KMS-11 (cell line): ENCODE data around the gene GPR146.

Experiments
- H2AFZ ChIP-seq: fragments of 200-600 bp; sonication (generic); 2 replicates; pipeline ENCODE4 v1.6.1; 2016; ENCODE audit warnings: antibody characterized with exemption, mixed run types, low read depth
- H3K27ac ChIP-seq: fragments of 200-600 bp; sonication (generic); 2 replicates; pipeline ENCODE4 v1.6.1; 2016; ENCODE audit warnings: mild to moderate bottlenecking, mixed run types
- H3K27me3 ChIP-seq: fragments of 200-600 bp; sonication (generic); 2 replicates; pipeline ENCODE4 v1.6.1; 2017; ENCODE audit warnings: mild to moderate bottlenecking, low read depth, mixed run types, moderate library complexity; ENCODE audit not compliant: insufficient read depth
- H3K36me3 ChIP-seq: fragments of 200-600 bp; sonication (generic); 2 replicates; pipeline ENCODE4 v1.6.1; 2017; ENCODE audit warnings: mild to moderate bottlenecking, mixed run types; ENCODE audit not compliant: insufficient read depth
- H3K4me1 ChIP-seq: fragments of 200-600 bp; sonication (generic); 2 replicates; pipeline ENCODE4 v1.6.1; 2016; ENCODE audit warnings: mild to moderate bottlenecking, low read depth, mixed run types; ENCODE audit not compliant: poor library complexity, severe bottlenecking
- H3K4me2 ChIP-seq: fragments of 200-600 bp; sonication (generic); 2 replicates; pipeline ENCODE4 v1.7.0; 2016; ENCODE audit warnings: mild to moderate bottlenecking, mixed run types
- H3K4me3 ChIP-seq: fragments of 200-600 bp; sonication (generic); IDR thresholded peaks from 2 replicates; pipeline ENCODE4 v1.6.1; 2017; ENCODE audit warnings: low read depth, low read length, mixed read lengths; ENCODE audit not compliant: insufficient read depth
- H3K79me2 ChIP-seq: fragments of 200-600 bp; sonication (generic); 2 replicates; pipeline ENCODE4 v1.6.1; 2016; ENCODE audit warnings: low read depth, mixed run types; ENCODE audit not compliant: insufficient read depth
- H3K9ac ChIP-seq: fragments of 200-600 bp; sonication (generic); 2 replicates; pipeline ENCODE4 v1.6.1; 2016; ENCODE audit warnings: mild to moderate bottlenecking, mixed run types
- H4K20me1 ChIP-seq: fragments of 200-600 bp; sonication (generic); 2 replicates; pipeline ENCODE4 v1.6.1; 2016; ENCODE audit warnings: mild to moderate bottlenecking, mixed run types; ENCODE audit not compliant: insufficient read depth
- TF ChIP-seq, protein P1 (sequence below): fragments of 200-600 bp; sonication (generic); conservative IDR thresholded peaks from 2 replicates; pipeline ENCODE4 v1.6.1; 2017; ENCODE audit warnings: low read depth, mild to moderate bottlenecking, antibody characterized with exemption, low read length, moderate library complexity, mixed read lengths

The GPR146 gene

DNA sequence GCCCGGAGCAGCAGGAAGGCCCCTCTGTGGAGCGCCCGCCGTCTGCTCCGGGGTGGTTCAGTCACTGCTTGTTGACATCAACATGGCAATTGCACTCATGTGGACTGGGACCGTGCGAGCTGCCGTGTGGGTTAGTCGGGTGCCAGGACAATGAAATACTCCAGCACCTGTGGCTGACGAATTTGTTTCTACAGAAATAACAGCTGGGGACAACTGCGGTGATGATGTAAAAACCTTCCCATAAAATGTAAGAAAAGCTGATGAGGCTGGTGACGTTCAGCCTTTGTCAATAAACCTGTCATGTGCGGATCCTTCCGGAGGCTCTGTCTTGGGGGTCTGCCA is 49.1 kb downstream of the GPR146 start:
- H3K9ac ChIP-seq, result no peak overlapping the region
- no peak overlapping the region for H2AFZ ChIP-seq
- H3K4me2 ChIP-seq, result no peak overlapping the region
- H3K27me3 ChIP-seq, result no peaks in the 10 kb centered on the region
- no peaks in the 10 kb centered on the region for H3K4me1 ChIP-seq
- H3K27ac ChIP-seq, result no peak overlapping the region
- H3K36me3 ChIP-seq, result no peaks in the 10 kb centered on the region
- no peaks in the 10 kb centered on the region for H4K20me1 ChIP-seq
- TF ChIP-seq, protein P1, sequence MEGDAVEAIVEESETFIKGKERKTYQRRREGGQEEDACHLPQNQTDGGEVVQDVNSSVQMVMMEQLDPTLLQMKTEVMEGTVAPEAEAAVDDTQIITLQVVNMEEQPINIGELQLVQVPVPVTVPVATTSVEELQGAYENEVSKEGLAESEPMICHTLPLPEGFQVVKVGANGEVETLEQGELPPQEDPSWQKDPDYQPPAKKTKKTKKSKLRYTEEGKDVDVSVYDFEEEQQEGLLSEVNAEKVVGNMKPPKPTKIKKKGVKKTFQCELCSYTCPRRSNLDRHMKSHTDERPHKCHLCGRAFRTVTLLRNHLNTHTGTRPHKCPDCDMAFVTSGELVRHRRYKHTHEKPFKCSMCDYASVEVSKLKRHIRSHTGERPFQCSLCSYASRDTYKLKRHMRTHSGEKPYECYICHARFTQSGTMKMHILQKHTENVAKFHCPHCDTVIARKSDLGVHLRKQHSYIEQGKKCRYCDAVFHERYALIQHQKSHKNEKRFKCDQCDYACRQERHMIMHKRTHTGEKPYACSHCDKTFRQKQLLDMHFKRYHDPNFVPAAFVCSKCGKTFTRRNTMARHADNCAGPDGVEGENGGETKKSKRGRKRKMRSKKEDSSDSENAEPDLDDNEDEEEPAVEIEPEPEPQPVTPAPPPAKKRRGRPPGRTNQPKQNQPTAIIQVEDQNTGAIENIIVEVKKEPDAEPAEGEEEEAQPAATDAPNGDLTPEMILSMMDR, result no peak
- H3K79me2 ChIP-seq, result no peaks in the 10 kb centered on the region
- no peak overlapping the region for H3K4me3 ChIP-seq

DNA sequence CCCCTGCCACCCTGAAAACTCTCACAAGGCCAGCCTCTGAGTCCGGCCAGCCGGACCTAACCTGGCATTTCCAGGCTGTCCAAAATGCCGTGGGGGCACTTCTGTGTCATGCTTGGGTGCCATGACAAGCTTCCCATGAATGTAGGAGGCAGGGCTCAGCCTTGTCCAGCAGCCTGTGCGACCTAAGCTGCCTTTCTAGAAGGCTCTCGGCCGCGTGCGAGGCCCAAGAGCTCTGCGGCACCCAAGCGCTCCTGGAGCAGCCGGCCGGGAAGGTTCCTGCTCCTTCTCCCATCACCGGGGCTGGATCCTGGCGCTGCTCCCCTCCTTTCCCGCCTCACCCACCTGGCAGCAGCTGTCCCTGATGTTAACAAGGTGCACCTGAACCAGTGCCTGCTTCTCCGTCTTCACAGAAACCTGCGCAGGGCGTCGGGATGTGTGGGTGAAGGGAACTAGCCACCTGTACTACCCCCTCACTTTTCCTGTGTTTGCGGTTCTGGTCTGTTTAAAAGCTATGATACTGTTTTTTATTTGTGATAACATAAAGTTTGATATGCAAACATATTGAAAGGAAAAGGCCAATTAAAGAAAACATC is 49.7 kb downstream of the GPR146 start:
- no peaks in the 10 kb centered on the region for H4K20me1 ChIP-seq
- no peaks in the 10 kb centered on the region for H3K79me2 ChIP-seq
- H2AFZ ChIP-seq, result no peak overlapping the region
- H3K9ac ChIP-seq, result no peak overlapping the region
- TF ChIP-seq, protein P1, result no peak
- H3K4me3 ChIP-seq, result no peak overlapping the region
- H3K27me3 ChIP-seq, result no peaks in the 10 kb centered on the region
- H3K4me1 ChIP-seq, result no peaks in the 10 kb centered on the region
- no peak overlapping the region for H3K27ac ChIP-seq
- H3K4me2 ChIP-seq, result no peak overlapping the region
- H3K36me3 ChIP-seq, result no peaks in the 10 kb centered on the region

DNA sequence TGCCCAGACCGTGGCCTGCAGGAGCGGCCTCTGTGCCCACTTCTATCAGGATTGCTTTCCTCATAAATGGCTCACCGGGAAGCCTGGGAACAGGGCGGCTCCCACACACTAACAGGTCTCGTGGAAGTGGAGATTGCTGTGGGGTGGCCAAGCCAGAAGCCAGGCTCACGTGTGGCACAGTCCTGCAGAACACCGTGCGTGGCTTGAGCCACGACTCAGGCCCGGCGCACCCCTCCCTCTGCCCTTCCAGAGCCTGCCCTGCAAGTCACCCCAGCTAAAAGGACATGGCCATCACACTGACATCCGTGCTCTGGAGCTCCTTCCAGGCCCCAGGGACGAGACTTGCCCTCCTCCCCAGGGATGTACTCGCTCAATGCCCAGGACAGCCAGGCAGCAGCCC is 50.5 kb downstream of the GPR146 start:
- Histone ChIP-seq H3K4me2 (no peak overlapping the region), H3K36me3 (no peaks in the 10 kb centered on the region), H3K27me3 (no peaks in the 10 kb centered on the region), H3K4me3 (no peak overlapping the region), H4K20me1 (no peaks in the 10 kb centered on the region), H3K79me2 (no peaks in the 10 kb centered on the region), H3K9ac (no peak overlapping the region), H2AFZ (no peak overlapping the region), H3K27ac (no peak overlapping the region), H3K4me1 (no peaks in the 10 kb centered on the region)
- TF ChIP-seq, protein P1, result no peak

DNA sequence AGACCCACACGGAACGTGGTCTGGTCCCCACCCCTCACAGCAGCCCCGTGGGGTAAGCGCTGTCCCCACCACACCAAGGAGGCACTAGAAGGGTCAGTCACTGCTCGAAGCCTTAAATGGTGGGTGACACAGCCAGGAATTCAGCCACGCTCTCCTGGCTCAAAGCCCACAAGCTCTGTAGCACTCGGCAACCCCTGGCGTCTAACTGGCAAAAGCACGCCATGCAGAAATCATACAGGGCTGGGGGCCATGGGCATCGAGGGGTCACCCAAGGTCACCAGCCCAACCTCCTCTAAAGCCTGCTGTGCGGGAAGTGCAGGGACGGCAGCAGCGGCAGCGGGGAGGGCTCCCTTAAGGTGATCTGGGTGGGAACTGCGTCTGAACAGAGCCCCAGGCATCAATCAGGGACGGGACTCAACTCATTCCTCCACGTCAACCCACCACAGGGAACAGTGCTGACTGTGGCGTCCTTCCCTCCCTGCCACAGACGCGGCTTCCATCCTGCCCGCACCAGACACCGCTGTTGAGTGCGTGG is 51.3 kb downstream of the GPR146 start:
- H3K36me3 ChIP-seq, result no peaks in the 10 kb centered on the region
- no peak overlapping the region for H3K4me3 ChIP-seq
- no peak overlapping the region for H2AFZ ChIP-seq
- no peaks in the 10 kb centered on the region for H3K79me2 ChIP-seq
- H3K27me3 ChIP-seq, result no peaks in the 10 kb centered on the region
- no peak overlapping the region for H3K9ac ChIP-seq
- TF ChIP-seq, protein P1, result no peak
- no peak overlapping the region for H3K27ac ChIP-seq
- H3K4me2 ChIP-seq, result no peak overlapping the region
- no peaks in the 10 kb centered on the region for H4K20me1 ChIP-seq
- no peaks in the 10 kb centered on the region for H3K4me1 ChIP-seq
